ENCODE data around the gene DMD.
A peak's percentile ranks its signal among the peaks of the same experiment; 100 is the strongest.
"Not testable (repeated sequence)": the region's sequence is repeated elsewhere in the genome, so short reads cannot be mapped to it uniquely, and the experiment has no call there.

DMD gene

DNA sequence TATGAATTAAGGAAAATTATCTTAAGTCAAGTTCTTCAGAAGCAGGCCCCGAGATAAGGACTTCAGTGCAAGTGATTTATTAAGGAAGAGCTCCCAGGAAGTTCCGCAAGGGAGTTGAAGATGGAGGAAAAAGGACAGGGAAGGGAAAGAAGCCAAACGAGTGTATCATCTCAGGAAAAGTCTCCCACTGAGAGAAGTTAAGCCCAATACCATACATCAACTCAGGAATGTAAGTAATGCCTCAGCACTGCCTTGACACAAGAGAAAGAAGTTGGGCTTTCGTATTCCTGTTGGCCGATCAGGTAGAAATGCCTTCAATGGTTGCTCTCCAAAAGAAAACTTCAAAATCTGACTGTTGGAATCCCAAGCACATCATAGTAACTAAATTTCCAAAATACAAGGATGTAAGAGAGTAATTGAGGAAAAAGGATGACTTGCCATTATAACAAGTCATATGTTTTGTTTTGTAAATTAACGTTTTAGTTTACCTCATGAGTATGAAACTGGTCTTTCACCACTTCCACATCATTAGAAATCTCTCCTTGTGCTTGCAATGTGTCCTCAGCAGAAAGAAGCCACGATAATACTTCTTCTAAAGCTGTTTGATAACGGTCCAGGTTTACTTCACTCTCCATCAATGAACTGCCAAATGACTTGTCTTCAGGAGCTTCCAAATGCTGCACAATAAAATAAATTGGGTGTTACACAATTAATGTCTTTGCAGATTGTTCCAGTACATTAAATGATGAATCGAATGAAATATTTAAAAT is 566.7 kb downstream of the DMD start:
- no peak for DNase-seq (ENCODE audit: low spot score)
- FAIRE-seq = no peak

DNA sequence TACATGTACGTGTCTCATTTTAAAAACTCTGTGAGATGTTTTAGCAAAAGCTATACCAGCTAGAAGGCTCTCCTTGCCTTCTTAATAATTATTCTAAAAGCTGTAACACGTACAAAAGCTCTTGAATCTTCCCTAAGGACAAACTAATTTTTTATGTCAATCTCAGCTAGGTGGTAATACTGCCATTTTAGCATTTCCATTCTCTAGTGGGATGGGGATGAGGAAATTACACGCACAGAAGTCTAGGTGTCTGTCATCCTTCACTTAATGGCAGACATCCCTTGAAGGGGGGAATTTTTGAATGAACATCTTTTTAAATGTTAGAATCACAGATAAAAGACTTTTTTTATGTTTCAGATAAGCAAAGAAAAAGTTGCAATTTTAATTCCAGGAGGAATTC is 569.1 kb downstream of the DMD start:
- DNase-seq (ENCODE audit: low spot score) (no peak), FAIRE-seq (no peak)

DNA sequence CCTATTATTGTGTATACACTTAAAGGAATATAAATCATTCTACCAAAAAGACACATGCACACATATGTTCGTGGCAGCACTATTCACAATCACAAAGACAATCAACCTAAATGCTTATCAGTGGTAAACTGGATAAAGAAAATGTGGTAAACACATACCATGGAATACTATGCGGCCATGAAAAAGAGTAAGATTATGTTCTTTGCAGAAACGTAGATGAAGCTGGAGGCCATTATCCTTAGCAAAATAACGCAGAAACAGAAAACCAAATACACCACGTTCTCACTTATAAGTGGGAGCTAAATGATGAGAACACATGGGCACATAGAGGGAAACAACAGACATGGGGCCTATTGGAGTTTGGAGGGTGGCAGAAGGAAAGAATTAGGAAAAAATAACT is 593.2 kb downstream of the DMD start:
- DNase-seq (ENCODE audit: low spot score) (no peak), FAIRE-seq (no peak)

DNA sequence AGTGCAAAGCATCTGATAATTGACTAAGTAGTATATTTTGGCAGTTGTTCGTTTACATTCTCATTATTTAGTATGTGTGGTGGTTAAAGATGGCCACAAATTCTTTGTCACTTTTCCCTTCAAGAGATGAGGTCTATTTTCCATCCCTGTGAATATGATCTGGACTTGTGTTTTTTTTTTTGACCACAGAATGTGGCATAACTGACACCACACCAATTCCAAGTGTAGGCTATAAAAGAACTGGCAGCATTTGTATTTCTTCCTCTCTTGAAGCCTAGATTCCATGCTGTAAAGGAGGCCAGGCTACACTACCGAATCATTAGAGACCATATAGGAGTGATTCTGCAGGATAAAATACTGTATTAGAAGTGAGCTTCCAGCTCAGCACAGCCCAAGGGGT is 596.6 kb downstream of the DMD start:
- FAIRE-seq = no peak

DNA sequence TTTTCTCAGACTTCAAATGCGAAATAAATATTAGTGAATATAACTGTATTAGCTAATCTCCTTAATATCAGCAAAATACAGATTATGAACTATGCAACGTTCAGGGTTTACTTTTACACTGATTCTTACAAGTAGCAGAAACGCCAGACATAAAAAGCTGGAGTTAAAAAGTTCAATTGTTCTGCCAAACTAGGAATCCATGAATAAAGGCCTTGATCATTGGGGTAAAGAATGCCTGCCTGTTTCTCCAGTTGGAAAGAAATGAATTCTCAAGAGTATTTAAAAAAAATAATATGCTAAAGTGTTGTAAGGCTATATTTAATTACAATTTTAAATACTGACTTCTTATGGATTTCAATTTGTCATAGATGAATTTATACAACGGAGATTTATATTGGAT is 612.2 kb downstream of the DMD start:
- DNase-seq (ENCODE audit: low spot score) (no peak), FAIRE-seq (no peak)

More for the DNA sequence above, 596.6 kb downstream of the DMD start:
- DNase-seq (ENCODE audit: low spot score) = no peak

DNA sequence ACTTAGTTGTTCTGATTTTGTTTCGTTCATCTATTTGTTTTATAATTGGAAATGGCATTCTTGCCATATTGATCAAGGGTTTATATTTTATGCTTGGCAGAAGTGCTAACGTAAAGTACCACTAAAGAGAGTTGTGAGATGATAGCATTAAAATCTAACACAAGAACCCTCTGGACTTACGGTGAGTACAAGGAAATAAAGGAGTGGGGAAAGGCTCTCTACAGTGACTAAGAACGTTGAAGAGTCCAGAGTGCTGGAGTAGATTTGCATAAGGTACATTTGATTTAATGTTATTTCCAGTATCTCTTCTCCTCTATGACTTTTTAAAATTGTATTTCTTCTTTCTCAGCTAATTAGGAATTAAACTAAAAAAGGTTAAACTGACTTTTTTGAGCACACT is 612.6 kb downstream of the DMD start:
- FAIRE-seq = no peak
- no peak for DNase-seq (ENCODE audit: low spot score)

DNA sequence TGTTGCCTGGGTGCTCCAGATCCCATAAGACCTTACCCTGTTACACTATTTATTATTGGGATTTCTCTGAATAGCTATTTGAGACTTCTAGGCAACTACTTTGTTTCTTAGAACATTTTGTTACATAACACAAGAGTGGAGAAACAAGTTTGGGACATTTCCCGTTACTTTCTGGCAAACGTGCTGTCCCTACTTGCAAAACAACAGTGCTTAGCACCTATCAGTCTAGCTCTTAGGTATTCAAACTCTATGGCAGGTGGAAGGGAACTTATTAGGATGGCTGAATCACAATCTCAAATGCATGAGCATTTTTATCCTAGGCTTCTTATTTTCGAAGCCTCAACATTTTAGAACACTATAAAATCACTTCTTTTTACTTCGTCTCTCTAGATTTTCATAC is 613.6 kb downstream of the DMD start:
- FAIRE-seq = no peak

DNA sequence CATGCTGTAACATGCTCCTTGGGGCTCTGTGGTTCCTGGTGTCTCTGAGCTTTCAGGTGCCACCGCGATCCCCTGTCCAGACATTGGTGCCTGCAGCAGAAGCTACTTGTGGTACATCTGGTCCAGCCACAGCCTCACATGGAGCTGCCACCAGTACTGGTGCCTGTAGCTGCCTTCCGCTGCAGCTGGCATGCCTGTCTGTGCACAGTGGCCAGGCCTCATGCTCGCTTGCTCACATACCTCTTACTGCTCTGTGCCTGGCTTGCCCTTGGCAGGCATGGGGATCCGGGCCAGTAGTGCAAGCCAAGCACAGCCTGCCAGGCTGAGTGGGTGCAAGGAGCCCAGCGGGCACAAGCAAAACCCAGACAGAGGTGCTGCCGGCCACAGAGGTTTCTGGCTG is 618.6 kb downstream of the DMD start:
- FAIRE-seq (no peak), DNase-seq (ENCODE audit: low spot score) (no peak)

More for the DNA sequence above, 613.6 kb downstream of the DMD start:
- DNase-seq (ENCODE audit: low spot score) = no peak

DNA sequence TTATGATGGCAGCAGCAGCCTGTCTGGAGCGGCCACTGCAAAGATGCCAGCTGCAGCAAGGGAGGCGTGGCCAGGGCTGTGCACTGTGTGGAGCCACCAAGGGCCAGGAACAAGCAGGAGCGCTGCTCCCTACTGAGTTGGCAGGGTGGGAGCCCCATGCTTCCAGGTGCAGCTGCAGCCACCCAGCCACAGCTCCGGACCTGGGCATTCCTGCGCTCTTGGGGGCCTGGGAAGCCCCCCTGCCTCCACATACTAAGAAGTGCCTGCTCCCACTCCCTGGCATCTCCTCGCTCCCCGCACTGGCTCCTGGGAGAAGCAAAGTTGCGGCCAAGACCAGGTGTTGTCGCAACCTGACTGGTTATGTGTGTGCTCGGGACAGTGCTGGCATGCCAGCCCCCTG is 619.8 kb downstream of the DMD start:
- DNase-seq (ENCODE audit: low spot score) (no peak), FAIRE-seq (no peak)

DNA sequence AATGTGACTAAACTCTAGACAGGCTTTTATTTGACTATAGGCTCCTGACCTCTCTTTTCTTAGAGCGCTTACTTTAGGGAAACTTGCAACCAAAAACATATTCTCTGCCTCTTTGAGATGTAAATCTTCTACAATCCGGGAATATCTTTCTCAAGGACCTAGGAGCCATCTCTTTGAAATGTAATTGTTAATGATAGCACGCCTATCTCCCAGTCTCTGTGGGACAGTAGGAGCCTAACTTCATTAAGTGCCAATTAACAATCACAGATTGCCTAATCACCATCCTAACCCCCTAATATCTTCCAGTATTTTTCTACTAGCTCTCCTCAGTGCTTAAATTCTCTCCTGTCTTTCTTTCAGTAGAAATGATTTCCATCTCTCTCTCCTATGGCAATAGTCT is 628.6 kb downstream of the DMD start:
- FAIRE-seq = no peak

DNA sequence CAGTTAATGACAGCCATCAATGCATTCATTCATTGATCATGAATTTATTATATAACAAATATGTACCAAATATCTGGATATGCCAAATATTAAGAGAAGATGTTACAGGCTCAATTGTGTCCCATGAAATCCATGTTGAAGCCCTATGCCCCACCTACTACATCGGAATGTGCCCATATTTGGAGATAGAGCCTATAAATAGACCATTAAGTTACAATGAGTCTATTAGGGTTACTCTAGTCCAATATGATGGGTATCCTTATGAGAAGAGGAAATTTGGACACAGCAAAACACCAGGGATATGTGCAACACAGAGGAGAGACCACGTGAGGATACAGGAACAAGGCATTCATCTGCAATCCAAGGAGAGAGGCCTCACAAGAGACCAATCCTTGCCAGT is 634.5 kb downstream of the DMD start:
- FAIRE-seq = no peak
- no peak for DNase-seq (ENCODE audit: low spot score)

More for the DNA sequence above, 628.6 kb downstream of the DMD start:
- DNase-seq (ENCODE audit: low spot score) = no peak

DNA sequence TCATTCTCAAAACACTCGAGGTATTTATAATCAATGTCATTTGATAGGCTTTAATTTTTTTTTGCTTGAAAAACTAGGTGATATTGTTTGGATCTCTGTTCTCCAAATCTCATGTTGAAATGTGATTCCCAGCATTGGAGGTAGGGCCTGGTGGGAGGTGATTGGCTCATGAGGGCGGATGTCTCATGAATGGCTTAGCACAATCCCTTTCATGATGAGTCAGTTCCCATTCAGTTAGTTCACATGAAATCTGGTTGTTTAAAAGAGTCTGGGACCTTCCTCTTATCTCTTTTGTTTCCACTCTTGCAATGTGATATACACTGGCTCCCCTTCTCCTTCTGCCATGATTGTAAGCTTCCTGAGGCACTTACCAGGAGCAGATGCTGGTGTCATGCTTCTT is 638.7 kb downstream of the DMD start:
- FAIRE-seq = no peak
- DNase-seq (ENCODE audit: low spot score) = no peak

DNA sequence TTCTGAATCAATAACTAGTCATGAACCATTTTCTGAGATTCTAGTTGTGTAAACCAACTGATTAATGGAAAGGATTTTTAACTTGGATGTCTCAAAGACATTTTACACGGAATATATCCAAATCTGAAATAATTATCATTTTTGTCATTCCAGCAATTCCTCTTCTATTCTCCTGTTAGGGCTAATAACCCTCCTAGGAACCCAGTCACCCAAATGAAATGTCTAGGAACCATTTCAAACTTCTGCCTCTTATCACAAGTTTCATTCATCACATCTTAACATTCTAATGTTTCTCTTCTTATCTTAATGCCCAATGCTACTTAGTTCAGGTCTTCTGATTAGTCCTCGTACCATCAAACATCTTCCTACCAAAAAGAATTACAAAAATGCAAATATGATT is 639.8 kb downstream of the DMD start:
- FAIRE-seq (no peak), DNase-seq (ENCODE audit: low spot score) (no peak)

DNA sequence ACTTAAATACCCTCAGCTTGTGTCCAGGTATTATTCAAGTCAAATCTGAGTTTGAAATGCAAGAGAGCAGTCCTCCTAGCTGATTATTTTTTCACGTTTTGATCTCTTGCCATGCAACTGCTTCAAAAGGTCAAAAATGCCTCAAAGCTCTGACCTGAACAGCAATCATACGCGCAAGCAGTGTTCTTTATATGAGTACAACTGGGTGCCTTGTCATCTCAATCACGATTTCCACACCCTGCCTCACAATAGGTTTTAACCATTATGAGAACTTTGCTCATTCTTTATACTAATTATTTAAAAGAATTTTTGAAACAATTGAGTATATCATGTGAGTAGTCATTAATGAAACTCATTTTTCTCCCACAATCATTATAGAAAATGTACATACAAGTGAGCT is 649.1 kb downstream of the DMD start:
- no peak for DNase-seq (ENCODE audit: low spot score)
- no peak for FAIRE-seq

DNA sequence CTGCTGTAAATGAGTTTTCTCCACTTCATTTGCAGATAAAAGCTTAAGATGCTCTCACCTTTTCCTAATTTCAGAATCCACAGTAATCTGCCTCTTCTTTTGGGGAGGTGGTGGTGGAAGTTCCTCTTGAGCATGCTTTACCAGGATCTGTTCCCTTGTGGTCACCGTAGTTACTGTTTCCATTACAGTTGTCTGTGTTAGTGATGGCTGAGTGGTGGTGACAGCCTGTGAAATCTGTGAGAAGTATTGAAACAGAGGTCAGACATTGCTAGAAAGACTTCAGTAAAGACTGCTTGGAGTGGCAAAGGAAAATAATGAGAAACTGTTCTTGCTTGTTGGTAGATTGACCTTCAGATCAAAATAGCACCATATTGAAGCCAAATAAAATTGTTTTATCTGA is 666.2 kb downstream of the DMD start:
- no peak for FAIRE-seq
- no peak for DNase-seq (ENCODE audit: low spot score)

DNA sequence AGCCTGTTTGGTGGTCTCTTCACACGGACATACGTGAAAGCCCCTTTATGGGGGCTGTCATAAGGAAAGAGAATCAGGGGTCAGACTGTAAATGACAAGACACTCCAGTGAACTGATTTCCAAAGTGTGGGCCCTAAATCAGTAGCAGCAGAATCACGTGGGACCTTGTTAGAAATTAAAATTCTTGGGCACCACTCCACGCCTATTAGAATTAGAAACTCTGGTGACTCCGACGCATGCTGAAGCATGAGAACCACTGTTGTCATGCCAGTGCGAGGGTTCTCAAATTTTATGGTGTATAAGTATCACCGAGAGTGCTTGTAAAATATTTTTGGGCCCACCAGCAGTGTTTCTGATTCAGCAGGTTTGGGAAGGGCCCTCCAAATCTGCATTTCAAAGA is 672.8 kb downstream of the DMD start:
- DNase-seq (ENCODE audit: low spot score) (no peak), FAIRE-seq (no peak)

DNA sequence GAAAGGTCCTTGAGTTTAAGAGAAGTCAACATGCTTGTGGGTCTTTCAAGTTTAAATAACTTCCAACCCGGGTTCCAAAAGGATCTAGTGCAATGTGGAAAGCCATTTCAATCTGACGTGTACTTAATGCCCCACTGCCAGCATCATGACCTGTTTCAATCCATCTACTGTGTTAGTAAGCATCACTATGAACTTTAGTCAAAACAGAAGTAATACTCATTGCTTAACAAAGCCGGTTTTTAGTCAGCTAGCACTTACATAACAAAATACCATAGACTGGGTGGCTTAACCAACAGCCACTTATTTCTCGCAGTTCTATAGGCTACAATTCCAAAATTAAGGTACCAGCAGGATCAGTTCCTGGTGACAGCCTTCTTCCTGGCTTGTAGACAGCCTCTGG is 677.5 kb downstream of the DMD start:
- FAIRE-seq = no peak
- no peak for DNase-seq (ENCODE audit: low spot score)

DNA sequence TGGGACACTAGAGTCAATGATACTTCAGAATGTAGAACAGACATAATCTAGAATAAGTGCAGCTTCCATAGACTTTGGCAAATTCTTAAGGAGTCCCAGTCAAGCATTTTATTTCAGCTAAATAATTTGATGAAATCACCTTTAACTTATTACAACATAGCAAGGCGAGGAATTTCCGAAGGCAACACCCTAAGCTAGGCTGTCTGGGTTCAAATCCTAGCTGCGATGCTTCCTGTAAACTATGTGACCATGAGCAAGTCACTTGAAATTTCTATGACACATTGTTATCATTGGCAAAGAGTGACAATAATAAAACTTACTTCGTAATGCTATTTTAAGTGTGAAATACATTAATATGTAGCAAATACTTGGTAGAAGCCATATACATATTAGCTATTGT is 679.1 kb downstream of the DMD start:
- DNase-seq (ENCODE audit: low spot score) (no peak), FAIRE-seq (no peak)

DNA sequence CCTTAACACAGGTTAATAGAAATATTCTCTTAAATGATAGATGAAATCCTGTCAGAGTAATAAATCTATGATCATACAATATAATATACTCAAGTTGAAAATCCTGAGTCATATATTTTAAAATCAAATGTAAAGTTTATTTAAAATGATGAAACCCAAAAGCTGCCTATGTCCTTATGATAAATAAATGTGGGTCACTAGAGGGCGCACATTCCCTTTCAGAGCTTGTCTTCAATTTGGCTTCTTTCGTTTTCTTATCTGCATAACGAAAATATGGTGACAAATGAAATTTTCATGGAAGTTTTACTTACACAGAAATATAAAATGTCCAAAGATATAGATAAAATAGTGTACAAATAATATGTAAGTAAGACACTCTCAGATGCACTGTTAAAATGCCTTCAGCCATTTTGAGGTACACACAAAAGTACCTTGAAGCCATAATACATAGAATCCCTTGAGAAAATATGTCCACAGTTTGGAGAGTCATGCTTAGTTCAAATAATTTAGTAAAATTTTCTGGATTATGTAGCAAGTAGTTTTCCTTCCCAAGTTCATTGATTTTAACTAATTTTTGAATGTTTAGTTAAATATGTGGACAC is 680.4 kb downstream of the DMD start:
- FAIRE-seq = peak; percentile 85
- peak; percentile 19 for DNase-seq (ENCODE audit: low spot score)

DNA sequence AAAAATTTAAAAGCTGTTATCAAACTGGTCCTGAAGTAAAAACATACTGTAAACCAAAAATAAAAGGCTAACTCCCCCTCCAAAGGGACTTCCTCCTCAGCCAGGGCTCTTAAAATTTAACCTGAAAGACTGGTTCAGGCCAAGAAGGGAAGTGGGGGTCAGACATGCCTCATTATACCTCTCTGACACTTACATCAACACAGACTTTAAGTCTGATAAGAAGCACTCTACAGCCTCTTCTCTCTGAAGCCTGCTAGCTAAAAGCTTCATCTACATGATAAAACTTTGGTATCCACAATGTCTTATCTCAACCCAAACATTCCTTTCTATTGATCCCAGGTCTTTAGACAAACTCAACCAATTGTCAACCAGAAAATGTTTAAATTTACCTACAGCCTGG is 682.9 kb downstream of the DMD start:
- DNase-seq (ENCODE audit: low spot score); FAIRE-seq: not testable (repeated sequence)

DNA sequence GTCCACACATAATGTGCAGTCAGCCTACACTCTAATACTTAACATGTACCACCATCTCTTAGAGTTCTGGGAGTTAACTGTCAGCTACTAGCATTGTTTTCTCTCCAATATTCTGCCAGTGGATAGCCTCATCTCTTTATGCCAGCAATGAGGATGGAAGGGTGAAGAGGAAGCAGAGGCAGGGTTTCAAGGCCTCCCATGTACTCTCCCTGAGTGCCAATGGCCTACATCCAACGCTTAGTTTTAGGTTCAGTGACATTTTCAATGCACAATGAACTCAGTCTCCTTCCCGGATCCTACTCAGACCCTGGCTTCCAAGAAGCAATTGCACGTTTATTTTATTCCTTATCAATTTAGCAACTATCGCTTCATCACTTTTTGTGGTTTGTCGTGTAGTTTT is 686.1 kb downstream of the DMD start:
- DNase-seq (ENCODE audit: low spot score) (no peak), FAIRE-seq (no peak)

DNA sequence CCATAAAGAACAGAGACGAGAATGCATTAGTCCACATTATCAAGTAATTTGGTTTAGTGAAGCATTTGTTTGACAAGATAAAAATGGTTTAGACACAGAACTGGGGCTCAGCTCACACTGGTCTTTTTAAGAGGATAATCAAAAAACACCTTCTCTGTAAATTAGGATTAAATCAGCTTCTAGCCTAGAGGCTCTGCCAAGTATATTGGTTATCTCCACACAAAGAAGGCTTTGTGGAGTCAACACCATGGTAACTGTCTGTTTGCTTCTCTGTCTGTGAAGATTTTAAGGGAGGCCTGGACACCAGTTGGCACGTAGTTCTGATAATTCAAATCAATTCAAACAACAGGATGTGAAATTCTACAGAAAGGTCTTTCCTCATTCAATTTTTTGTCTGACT is 687.0 kb downstream of the DMD start:
- DNase-seq (ENCODE audit: low spot score) = no peak
- FAIRE-seq = no peak

DNA sequence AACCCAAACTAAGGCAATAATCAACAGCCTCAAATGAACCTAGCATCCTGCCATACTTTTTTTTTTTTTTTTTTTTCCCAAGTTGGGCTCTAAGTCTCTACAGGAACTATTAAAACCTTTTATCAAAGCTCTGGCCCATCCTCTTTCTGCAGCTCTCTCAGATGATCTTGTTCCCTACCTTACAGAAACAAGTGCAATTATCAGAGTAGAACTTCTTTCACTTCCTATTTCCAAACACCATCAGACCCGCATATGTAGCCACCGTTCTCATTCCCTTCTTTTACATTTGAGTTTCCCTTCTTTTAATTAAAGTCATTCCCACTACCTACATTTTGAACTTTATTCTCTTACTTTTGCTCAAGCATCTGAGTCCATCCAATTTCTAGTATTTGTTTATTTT is 690.6 kb downstream of the DMD start:
- DNase-seq (ENCODE audit: low spot score) = no peak
- FAIRE-seq = no peak

Measured in RCC 7860 (cell line).